HG03280 (cell line): ENCODE results near the gene TIE1.
A peak's percentile ranks its signal among the peaks of the same experiment; 100 is the strongest.
"Not testable (repeated sequence)": the region's sequence is repeated elsewhere in the genome, so short reads cannot be mapped to it uniquely, and the experiment has no call there.

Experiments
- ATAC-seq: cut with Tn5 transposase; IDR thresholded peaks from one replicate; pipeline ENCODE4 v1.9.1; 2021; ENCODE audit warnings: mild to moderate bottlenecking, moderate library complexity; ENCODE audit not compliant: unreplicated experiment

The TIE1 gene

DNA sequence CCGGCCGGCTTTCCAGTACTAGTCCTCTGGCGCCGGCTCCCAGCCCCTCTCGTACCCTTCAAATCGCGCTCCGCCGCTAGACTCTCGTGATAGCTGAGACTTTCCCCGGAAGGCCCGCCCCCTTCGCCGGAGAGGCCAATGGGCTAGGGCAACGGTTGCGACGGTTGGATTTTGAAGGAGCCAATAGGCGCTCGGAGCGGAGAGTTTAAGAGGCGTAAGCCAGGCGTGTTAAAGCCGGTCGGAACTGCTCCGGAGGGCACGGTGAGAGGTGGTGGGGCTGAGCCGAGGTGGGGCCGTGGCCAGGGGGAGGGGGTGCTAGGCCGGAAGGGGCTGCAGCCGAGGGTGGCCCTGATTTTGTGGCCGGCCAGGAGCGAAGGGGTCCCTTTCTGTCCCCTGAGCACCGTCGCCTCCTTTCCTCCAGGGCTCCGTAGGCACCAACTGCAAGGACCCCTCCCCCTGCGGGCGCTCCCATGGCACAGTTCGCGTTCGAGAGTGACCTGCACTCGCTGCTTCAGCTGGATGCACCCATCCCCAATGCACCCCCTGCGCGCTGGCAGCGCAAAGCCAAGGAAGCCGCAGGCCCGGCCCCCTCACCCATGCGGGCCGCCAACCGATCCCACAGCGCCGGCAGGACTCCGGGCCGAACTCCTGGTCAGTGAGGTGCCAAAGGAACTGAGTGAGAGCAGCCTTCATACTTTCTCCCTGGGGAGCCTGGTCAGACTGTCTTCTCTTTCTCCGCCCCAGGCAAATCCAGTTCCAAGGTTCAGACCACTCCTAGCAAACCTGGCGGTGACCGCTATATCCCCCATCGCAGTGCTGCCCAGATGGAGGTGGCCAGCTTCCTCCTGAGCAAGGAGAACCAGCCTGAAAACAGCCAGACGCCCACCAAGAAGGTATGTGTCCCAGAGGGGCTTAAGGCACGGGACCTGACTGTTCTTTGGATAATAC is 58.2 kb downstream of the TIE1 start, which contains the start of gene CDC20:
CDC20 (plus strand) TSS at position 236 of the 948 bp plus-strand sequence; CDS start at position 471, 235 bp downstream.
- peak; percentile 94 for ATAC-seq

DNA sequence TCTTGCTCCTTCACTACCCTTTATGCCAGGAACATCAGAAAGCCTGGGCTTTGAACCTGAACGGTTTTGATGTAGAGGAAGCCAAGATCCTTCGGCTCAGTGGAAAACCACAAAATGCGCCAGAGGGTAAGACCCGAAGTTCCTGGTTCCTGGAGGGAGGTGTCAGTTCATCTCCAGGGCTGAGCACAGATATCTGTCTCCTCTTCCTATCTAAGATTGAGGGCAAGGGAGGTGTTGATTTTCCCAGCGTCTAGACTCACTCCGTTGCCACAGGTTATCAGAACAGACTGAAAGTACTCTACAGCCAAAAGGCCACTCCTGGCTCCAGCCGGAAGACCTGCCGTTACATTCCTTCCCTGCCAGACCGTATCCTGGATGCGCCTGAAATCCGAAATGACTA is 58.9 kb downstream of the TIE1 start:
- no peak for ATAC-seq

GRCh38 chr1:43360616-43361015 is 59.8 kb downstream of the TIE1 start:
- ATAC-seq, result no peak

DNA sequence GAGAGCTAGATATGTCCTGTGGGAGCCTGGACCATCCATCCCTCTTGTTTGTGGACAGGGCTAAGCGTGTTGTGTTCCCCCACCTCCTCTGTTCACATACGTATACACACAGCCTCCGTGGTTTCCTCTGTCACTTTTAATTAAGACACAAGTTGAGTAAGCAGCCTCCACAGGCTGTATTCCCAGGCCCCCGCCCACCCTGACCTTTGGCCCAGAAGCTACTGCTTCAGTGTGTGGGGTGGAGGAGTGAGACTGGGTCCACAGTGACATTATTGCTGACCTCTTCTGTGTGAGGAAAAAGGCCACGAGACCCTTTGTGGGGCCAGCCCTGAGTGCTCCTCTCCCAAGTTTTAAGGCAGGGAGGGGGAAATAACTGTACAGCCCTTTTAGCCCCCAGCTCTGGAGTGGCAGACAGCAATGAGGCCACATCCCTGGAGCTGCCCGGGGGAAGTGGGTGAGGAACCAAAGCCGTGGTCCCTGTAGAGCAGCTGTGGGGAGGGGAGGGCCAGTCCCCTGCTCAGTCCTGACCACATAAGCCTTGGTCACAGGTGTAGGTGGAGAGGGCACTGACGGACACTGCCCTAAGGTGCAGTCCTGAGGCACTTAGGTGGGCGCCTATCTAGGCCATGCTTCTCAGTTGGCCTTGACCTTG is 62.6 kb downstream of the TIE1 start:
- no peak for ATAC-seq

DNA sequence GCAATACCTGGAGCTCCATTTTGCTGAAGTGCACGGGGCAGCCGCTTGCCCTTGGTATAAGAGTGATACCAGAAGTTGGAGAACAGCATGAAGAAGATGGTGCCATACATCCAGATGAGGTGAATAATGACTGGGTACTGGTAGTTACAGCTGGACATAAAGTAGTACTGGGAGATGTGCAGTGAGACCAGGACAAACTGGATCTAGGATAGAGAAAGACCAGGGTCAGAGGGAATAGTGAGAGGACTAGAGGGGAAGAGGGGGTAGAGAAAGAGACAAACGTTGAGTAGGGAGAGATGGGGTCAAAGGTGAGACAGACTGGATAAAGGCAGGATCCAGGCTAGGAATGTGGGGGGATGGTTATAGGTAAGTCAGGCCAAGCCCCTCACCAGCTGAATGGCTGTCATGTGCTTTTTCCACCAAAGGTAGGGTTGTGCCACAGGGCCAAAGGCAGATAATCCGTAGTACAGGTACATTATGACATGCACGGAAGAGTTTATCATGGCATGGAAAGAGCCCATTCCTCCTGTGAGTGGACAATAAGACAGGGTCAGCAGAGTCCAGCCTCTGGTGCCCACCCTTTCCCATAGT is 63.2 kb downstream of the TIE1 start:
- ATAC-seq, result no peak

- ATAC-seq, result no peak
These were observed 64.9 kb downstream of the TIE1 start for GRCh38 chr1:43365678-43366077.

- no peak for ATAC-seq
These were observed 65.4 kb downstream of the TIE1 start for GRCh38 chr1:43366179-43366578.

- ATAC-seq, result no peak
These were observed 65.8 kb downstream of the TIE1 start for GRCh38 chr1:43366601-43367025.

DNA sequence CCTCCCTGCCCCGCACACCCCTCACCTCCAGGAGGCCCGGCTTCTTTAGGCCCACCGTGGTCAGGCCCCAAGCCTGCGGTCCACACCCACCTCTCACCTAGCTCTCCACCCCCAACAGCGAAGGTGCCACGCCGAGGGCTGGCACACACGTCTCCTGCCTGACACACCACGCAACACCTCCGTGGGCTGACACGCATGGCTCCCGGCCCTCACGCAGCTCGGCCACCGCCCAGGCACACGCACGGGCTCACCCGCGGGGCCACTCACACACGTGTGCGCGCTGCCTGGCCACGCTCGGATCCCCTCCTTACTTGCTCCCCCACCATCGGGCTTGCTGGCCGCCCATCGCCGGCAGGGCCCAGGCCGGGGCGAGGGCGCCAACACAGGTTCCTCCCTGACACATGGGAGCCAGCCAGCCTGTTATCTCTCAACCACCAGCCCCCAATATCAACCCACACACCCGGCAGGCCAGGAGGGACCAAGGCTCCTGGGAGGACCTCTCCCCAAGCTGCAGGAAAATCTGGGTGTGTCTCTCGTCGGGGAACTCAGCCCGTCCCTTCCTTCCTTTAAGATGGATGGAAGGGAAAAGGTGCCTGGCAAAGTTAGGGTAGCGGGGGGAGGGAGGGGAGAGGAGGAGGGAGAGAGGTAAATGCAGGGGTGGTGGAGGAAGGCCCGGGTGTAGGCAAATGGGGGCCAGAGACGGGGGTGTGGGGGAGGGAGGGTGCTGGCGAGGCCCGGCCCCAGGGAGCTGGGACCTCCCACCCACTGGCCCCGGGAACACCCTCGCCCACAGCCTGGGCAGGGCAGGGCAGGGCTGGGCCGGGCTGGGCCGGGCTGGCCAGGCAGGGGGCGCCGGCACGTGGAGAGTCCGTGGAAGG is 66.5 kb downstream of the TIE1 start:
- ATAC-seq, result peak; percentile 42

DNA sequence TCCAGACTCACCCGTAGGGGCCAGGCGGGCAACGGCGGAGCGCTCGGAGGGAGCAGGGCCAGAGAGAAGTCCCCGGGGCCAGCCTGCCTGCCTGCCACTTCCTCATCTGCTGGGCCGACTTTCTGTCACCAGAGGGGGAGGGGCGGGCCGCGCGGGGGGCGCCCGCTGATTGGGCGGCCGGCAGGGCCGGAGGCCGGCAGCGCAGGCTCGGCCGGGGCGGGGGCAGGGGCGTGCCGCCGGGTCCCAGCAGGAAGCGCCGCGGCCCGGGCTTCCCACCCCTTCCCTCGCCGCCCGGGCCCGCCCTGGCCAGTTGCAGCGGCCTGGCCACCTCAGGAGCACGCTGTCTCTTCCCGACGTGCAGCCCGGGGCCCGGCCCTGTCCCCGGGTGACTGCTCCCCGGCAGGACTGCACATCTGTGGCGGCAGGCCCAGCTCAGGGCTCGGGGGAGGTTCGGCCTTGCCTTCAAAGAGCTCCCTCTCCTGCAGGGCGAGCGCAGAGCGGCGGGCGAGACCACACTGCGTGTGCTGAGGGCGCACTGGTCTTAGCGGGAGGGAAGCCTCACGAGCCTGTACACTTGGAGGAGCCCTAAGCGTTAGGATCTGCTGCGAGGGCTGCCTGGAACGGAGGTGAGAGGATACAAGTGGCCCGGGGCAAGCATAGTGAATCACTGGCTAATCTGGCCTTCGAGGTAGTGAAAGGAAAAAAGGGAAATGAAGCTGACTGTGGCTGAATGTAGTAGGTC is 67.3 kb downstream of the TIE1 start, which contains the start of gene ELOVL1:
ELOVL1 (minus strand) TSS at position 108 of the 742 bp plus-strand sequence. CDS start 2,402 bp downstream, outside the sequence.
- ATAC-seq, result peak; percentile 83

DNA sequence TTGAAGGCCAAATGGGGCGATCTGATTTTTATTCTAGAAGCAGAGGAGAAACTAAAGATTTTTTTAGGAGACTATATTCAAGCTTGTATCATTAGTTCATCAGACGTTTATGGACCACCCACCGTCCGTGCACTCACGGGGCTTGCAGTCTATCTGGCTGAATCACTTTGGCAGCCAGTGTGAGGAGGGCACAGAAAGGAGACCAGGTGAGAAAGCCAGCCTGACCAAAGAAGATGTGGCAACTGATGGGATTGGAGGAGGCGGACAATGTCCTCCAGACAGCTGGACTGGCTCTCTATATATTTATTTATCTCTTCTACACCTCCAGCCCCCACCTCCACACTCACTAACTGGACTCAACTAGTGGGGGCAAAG is 67.9 kb downstream of the TIE1 start:
- ATAC-seq, result no peak

DNA sequence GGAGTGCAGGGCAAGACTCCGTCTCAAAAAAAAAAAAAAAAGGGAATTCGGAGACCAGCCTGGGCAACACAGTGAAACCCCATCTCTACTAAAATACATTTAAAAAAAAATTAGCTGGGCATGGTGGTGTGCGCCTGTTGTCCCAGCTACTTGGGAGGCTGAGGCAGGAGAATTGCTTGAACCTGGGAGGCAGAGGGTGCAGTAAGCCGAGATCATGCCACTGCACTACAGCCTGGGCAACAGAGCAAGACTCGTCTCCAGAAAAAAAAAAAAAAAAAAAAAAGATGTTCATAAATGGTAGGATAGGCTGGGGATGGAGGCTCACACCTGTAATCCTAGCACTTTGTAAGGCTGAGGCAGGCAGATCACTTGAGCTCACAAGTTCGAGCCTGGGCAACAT is 69.0 kb downstream of the TIE1 start:
- ATAC-seq, result not testable (repeated sequence)

- no peak for ATAC-seq
These were observed 69.8 kb downstream of the TIE1 start for GRCh38 chr1:43370564-43370963.

GRCh38 chr1:43372172-43372571 is 71.4 kb downstream of the TIE1 start:
- no peak for ATAC-seq
